Stimulated activated CD4-positive, alpha-beta T cell treated with anti-CD3 and anti-CD28 coated beads, Interleukin-4, amount 100 ng/mL, for 1 hour (primary cell): ENCODE results near the gene MICAL3.
"Not testable (repeated sequence)": the region's sequence is repeated elsewhere in the genome, so short reads cannot be mapped to it uniquely, and the experiment has no call there.

ENCODE experiments used
- DNase-seq: peaks from one replicate; pipeline ENCODE4 v3.0.0-alpha.2; 2020

MICAL3 gene

DNA sequence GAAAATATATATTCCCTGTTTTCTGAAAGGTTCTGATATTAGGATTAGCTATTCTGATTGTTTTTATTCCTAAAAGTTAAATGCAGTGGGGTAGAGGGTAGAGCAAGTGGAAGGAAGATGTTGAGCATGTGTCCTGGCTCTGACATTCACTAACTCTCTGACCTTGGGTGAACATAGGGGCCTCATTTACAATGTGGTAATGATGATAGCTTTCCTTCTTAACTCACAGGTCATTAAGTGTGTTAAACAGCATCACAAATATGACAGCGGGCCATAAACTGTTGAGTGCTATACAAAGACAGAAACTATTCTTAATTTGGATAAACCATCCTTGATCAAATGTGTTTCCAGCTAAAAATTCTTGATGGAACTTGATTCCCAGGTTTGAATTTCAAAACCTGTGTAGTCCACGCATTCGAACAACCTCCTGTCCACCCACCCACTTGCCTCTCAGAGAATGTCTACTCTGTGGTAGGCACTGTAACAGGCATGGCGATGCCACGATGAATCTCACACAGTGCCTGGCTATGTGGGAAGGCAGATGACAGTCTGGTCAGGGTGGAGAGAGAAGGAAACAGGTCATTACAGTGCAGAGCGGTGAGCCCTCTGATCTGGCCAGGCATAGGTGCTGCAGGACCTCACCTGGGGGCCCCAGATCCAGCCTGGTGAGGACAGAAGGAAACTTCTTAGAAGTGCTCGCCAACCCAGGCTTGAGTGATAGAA lies 34.2 kb upstream of the MICAL3 start:
- no peak for DNase-seq

DNA sequence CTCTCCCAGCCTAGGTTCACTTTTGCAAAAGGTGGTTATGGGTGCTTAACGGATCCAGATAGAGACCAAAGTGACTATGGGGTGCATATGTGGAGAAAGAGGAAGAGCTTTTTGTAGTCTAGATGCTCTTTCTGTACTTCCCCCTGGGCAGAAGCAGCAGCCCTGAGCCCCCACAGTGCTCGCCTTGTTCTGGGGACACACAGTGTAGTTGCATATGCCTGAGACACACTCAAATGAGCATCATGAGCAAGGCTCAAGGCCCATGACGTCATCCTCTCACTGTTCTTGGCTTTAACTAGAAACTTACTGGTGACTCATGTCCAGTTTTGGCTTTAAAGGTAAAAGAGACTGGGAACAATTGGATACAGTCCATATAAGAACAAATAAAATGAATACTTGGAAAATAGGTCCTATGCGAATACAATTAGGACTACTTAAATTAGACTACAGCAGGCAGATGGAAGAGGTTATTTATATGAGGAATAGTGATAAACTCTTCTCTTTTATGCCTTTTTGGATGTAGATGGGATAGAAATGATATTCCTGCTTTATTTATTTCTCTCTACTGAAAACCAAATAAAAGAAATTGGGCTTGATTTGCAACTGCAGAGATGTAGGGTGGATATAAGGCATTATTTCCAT lies 33.3 kb upstream of the MICAL3 start:
- DNase-seq = no peak

DNA sequence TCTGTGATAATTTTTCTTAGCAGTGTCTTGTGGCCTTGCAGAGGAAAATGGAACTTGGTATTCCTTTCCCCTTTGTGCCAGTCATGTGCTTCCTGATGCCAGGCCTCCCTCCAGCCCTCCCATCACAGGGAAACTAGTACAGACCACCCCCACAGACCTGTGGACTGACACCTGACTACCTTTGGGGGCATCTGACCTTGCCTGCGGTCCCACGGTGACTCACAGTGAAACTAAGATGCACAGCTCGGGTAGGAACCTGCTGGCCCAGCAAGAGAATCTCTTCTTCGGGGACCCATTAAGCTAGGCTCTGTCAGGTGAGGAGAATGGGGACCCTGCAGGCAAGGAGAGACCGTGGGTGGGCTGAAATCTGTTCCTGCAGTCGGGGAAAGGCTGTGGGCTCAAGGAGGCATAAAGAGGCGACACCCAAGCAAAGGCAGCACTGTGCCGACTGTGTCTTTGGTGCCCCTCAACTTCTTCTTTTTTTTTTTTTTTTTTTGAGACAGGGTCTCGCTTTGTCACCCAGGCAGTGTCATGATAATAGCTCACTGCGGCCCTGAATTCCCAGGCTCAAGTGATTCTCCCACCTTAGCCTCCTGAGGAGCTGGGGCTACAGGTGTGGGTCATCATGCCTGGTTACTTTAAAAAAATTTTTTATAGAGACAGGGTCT lies 32.6 kb upstream of the MICAL3 start:
- DNase-seq = no peak

DNA sequence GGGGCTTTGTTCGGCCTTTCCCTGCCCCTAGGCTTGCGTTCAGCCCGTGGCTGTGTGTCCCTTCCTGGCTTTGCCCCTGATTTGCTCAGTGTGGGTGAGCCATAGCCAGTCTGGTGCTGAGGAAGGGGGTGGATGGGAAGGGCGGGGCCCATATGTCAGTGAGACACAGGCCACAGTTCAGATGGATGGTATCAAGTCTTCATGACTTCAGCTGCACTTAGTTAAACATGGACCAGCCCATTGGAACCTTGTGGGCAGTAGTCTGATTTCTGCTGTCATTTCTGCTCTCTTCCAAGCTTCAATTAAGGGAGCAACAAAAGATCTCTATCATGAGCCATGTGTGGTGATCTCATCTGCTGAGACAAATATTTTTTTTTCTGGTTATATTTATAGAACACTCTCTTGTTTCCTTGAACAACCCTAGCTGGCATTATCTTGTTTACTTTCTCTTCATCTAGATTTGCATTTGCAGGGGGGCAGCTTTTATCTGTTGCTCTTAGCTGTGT lies 31.9 kb upstream of the MICAL3 start:
- DNase-seq = no peak

DNA sequence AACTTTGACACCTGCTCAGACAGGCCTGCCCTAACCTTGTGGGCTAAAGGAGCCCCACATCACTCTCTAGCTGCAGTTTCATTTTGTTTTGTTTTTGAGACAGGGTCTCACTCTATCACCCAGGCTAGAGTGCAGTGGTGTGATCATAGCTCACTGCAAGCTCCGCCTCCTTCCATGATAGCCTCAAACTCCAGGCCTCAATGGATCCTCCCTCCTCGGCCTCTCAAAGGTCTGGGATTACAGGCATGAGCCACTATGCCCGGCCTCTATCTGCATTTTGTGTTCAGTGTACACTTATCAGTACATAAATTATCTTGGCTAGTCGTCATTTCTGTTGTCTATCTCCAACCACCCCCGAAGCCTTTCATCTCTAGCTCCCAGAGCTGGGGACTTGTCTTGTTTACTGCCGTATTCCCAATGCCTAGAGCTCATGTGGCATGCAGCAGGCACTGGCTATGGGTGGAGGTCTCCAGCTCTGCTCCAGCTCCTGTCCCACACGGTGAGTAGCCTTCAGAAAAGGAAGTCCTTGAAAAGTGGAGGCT lies 31.3 kb upstream of the MICAL3 start:
- no peak for DNase-seq

DNA sequence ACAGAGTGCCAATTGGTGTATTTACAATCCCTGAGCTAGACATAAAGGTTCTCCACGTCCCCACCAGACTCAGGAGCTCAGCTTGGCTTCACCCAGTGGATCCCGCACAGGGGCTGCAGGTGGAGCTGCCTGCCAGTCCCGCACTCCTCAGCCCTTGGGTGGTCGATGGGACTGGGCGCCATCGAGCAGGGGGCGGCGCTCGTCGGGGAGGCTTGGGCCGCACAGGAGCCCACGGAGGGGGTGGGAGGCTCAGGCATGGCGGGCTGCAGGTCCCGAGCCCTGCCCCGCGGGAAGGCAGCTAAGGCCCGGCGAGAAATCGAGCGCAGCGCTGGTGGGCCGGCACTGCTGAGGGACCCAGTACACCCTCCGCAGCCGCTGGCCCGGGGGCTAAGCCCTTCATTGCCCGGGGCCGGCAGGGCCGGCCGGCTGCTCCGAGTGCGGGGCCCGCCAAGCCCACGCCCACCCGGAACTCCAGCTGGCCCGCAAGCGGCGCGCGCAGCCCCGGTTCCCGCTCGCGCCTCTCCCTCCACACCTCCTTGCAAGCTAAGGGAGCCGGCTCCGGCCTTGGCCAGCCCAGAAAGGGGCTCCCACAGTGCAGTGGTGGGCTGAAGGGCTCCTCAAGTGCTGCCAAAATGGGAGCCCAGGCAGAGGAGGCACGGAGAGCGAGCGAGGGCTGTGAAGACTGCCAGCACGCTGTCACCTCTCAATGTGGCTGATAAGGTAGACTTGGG lies 29.0 kb upstream of the MICAL3 start:
- not testable (repeated sequence) for DNase-seq

DNA sequence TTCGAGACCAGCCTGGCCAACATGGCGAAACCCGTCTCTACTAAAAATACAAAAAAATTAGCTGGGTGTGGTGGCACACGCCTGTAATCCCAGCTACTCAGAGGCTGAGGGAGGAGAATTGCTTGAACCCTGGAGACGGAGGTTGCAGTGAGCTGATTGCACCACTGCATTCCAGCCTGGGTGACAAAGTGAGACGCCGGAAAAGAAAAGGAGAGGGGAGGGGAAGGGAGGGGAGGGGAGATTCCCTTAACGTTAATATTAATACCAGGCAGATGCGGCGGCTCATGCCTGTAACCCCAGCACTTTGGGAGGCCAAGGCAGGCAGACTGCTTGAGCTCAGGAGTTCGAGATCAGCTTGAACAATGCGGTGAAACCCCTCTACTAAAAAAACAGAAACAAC lies 26.8 kb upstream of the MICAL3 start:
- not testable (repeated sequence) for DNase-seq

DNA sequence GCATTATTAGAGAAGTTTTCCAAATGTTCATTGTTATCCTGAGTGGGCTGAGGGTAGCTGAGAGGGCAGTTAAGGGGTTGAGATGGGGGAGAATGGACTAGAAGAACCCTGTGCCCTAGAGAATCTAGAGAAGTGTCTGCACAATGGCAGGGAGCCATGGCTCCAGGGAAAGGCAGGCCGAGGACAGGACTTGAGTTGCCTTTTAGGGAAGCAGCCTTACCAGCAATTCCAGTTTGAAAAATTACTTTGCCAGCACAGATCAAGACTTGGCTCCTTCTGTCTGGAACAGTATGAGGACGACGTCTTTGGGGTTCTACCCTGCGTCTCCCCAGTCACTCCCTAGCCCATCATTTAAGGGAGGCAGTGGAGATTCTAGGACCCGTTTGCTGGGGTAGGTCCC lies 25.7 kb upstream of the MICAL3 start:
- DNase-seq = no peak

DNA sequence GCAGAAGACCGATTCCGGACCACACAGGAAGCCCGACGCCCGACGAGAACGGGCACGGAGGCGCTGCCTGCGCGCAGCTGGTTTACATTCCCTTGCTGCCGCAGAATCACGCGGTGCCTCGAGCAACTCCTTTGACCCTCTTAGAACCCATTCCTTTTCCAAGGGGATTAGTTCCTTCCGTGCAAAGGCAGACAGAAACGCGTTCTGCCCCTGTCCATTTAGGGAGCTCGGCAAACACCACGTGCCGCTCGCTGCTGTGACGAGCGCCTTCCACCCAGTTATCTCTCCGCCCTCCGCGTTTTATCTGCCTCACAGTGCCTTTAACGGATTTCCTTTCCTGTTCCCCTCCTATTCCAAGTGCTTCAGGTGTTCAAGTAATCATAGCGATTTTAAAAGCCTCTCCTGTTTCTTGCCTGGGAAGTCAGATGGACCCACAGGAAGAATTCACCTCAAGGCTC lies 24.1 kb upstream of the MICAL3 start:
- DNase-seq = no peak

DNA sequence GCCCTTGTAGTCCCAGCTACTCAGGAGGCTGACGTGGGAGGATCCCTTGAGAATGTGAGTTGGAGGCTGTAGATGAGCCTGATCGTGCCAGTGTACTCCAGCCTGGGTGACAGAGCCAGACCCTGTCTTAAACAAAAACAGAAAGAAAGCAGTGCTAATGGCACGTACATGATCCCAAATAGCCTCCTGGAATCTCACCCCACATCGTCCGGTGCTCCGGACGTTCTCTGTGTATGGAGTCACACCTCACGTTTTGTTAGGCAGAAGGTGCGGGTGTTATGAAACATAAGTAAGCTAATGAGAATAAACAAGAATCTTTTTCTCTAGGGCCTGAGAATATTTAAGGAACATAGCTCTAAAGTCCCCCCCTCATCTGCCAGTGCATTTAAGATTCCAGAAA lies 23.7 kb upstream of the MICAL3 start:
- DNase-seq = no peak

DNA sequence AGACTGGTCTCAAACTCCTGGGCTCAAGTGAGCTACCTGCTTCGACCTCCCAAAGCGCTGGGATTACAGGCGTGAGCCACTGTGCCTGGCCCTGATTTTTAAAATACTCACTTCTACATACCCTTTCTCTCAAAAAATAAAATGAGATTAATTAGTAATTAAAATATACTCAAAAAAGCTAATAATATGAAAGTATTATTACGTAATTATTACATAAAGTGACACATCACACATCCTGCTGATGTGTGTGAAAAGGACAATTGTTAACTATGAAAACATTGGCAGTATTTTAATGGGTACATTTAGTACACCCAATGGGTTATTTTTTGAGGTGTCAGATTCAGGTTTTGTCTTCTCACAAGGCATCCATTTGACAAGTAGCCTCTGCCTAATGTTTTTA lies 21.4 kb upstream of the MICAL3 start:
- no peak for DNase-seq

DNA sequence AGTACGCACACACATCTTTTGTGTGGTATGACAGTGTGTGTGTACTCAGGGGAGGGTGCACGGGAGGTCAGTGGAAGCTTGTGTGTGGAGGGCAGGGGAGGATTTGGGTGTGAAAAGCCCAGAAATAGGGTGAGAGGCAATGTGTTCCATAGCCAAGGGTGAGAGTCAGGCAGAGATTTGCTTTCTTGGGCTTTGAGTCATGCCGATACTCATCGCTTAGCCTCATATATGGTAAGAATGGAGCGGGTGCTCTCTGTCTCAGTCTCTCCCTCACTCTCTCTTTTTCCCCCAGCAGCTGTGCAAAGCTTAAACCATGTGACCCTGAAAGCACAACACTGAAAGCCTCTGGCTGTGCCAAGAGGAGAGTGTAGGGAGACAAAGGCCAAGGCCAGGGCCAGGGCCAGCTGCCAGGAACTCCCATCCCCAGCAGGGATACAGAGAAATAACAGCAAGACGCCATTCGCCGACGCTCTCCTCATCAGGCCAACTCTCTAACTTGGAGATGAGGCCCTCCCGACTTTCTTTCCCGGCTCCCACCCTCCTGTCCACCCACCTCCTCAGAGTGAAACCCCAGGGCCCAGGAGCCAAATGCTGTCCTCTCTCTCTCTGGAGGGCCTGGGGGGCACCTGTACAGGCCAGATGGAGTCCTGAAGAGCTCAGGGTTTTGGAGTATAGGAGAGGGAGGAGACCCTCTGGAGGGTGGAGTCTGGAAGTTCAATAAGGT lies 20.3 kb upstream of the MICAL3 start:
- DNase-seq = no peak

DNA sequence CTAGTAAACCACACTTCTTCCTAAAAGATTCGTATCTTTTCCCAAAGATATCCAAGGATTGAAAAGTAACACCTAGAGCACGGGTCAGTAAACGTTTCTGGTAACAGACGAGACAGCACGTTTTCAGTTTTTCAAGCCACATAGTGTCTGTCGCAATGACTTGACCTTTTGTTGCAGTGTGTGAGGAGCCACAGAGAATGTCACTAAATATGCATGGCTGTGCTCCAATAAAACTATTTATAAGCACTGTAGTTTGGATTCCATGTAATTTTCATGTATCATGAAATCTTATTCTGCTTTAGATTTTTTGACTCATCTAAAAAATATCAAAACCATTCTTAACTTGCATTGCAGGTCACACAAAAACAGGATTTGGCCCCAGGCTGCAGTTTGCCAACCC lies 18.3 kb upstream of the MICAL3 start:
- no peak for DNase-seq

DNA sequence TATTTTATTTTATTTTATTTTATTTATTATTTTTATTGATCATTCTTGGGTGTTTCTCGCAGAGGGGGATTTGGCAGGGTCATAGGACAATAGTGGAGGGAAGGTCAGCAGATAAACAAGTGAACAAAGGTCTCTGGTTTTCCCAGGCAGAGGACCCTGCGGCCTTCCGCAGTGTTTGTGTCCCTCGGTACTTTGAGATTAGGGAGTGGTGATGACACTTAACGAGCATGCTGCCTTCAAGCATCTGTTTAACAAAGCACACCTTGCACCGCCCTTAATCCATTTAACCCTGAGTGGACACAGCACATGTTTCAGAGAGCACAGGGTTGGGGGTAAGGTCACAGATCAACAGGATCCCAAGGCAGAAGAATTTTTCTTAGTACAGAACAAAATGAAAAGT lies 16.5 kb upstream of the MICAL3 start:
- not testable (repeated sequence) for DNase-seq

DNA sequence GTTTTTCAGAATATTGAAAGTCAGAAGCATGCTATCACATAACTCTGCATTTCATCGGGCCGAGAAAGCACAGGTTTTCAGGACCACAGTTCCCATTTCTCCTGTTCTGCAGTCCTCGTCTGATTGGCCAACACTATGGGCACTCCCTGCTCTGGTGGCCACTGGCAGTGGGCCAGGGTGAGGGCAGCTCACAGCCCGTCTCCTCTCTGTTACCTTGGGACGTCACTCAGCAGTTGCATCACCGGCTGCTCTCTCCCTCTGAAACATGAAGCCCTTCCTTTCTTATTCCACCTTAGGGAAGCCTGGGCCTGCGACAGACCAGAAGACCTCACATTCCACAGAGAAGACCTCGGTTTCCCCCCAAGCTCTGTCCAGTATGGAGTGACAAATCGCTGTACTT lies 11.4 kb upstream of the MICAL3 start:
- DNase-seq = no peak

DNA sequence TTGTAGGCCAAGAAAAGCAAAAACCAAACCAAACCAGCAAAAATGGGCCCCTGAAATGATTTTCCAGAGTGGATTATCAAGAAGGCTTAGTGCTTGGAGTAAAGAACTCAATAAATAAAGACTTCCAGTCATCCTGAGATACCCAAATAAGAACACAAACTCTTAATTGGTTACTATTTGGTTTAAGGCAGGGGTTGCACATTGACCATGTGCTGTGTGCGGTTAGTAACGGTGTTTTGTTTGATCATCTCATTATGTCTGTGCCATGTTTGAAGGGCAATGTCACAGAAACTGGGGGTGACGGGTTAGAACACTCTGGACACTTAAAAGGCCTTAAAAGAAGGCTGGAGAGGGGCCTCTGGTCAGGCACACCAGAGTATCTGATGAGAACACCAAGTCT lies 9.7 kb upstream of the MICAL3 start:
- DNase-seq = no peak

DNA sequence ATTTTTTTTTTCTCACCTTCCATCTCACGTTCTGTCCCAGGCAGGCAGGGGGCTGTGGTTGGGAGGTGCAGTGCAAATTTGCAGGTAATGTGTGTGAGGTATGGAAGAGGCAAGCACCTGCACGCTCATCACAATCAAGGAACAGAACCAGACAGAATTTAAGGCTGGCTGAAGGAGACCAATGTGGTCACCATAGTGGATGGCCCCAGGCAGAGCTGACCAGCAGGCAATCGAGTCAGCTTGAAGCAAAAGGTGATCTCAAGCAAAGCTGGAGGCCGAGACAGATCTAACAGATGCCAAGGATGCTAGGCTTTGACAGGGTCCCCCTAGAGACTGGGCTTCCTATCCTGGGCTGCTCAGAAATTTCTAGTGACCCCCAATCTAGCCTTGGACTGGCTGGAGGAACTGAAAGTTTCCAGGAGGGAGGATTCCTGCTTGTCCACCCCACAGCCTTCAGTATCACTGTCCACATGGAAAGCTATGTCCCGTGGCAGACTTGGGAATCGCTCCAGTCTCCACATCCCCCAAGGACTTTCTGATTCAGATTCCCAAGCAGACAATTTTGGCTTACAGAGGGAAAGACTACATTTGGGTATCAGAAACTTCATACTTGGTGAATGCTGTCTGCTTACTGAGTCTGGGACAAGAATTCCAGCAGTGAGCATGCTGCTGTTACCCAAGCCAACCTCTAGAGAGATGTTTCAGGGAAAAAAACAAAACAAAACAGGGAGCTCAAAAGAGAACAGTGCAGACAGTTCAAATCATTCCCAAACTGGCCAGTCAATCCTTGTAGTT lies 9.0 kb upstream of the MICAL3 start:
- DNase-seq = no peak

DNA sequence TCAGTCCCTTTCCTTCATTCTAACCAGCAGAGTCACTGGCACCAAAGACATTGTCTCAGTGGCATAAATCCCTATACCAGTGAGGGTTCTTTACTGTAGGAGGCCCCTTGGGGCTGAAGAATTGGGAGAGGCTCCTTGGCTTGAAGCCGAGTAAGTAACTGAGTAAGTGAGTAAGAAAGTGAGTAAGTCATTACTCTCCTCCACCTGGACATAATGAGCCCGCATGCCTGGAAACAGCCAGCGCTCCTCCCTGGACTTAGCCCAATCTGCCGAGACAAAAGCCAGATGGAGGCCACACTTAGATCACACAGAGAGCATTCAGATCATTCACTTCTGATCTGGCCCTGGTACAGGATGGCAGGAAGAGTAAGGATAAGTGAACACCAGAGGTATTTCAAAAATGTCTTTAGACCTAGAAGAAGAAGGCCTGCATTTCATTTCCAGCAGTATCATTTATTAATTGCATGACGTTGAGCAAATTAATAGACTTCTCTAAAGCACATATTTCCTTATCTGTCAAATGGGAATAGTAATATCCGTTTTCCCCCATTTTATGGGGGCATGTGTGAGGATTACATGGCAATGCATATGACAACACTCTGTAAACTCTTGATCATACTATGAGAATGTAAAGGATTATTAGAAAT lies 8.2 kb upstream of the MICAL3 start:
- no peak for DNase-seq

DNA sequence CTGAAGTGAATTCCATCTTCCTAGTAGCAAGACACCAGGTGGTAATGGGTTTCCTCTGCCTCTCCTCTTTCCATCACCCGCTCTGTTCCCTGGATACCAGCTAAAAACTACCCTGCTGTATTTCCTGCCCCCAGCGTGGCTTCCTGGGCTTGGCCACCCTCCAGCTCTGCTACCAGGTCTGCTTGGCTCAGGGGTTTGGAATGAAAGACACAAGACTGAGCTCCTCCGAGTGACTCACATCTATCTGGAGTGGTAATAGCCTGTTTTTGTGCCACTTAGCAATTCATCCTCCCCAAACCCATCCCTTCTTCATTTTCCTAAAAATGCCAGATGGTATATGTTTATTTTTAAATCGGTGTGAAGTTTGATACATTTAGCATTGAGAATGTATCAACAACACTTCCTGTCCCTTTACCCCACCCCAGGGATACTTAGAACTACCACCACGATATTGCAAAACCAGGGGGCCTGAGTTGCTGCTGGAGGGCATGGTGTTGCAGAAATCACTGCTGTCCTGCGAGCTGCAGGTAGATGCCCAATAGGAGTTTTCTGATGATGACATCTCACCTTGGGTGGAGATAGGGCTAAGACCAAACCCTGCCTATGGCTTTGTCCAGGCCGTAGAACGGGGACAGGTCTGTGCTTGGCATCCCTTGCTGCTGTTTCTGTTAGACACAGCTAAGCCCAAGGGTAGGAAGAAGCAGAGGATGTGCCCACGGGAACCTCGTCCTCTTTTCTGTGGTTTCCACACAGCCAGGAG lies 7.5 kb upstream of the MICAL3 start:
- DNase-seq = no peak

DNA sequence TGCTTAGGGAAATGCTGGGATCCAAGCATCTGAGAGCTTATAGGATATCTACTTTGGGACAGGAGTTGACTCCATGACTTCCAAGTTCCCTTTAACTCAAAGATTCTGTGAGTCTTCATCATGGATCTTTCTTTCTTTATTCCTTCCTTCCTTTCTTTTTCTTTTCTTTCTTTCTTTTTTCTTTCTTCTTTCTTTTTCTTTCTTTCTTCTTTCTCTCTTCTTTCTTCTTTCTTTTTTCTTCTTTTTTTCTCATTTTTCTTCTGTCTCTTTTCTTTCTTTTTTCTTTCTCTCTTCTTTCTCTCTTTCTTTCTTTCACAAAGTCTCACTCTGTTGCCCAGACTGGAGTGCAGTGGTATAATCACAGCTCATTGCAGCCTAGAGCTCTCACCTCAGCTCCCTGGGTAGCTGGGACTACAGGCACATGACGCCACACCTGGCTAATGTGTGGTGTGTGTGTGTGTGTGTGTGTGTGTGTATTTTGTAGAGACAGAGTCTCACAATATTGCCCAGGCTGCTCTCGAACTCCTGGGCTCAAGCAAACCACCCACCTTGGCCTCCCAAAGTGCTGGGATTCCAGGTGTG lies 5.4 kb upstream of the MICAL3 start:
- DNase-seq = no peak
